Stimulated activated CD8-positive, alpha-beta memory T cell treated with anti-CD3 and anti-CD28 coated beads, Interleukin-15, amount 100 ng/mL, for 24 hours (primary cell): Measurements from ENCODE around the gene NANP.

Experiments used
- DNase-seq: peaks from one replicate; pipeline ENCODE4 v3.0.0-alpha.2; 2020; ENCODE audit warnings: low read depth

NANP gene

DNA sequence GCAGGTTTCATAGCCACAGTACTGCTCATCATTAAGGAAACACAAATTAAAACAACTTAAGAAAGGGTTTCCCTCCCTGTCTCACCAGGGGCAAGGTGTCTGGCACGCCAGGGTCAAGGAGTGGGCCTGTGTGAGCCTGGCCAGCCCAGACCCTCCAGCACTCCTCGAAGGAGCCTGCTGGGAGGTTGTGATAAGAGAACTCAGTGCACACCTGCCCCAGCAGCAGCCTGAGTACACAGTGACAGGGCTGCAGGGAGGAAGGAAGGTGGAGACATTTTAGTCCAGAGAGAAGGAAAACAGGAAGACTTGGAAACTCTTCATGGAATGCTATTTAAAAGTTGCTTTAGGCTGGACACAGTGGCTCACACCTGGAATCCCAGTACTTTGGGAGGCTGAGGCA is 52.6 kb downstream of the NANP start:
- no peak for DNase-seq

DNA sequence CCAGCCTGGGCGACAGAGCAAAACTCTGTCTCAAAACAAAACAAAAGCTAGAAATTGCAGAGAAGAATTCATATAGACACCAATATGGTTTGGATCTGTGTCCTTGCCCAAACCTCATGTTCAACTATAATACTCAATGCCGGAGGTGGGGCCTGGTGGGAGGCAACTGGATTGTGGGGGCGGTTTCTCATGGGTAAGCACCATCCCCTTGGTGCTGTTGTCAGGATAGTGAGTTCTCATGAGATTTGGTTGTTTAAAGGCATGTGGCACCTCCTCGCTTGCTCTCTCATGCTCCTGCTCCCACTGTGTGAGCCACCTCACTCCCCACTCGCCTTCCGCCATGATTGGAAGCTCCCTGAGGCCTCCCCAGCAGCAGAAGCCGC is 53.7 kb downstream of the NANP start:
- no peak for DNase-seq

GRCh38 chr20:25567286-25567685 is 56.5 kb downstream of the NANP start:
- no peak for DNase-seq

GRCh38 chr20:25566821-25567220 is 57.0 kb downstream of the NANP start:
- DNase-seq, result no peak

GRCh38 chr20:25565578-25566157 is 58.1 kb downstream of the NANP start:
- no peak for DNase-seq

DNA sequence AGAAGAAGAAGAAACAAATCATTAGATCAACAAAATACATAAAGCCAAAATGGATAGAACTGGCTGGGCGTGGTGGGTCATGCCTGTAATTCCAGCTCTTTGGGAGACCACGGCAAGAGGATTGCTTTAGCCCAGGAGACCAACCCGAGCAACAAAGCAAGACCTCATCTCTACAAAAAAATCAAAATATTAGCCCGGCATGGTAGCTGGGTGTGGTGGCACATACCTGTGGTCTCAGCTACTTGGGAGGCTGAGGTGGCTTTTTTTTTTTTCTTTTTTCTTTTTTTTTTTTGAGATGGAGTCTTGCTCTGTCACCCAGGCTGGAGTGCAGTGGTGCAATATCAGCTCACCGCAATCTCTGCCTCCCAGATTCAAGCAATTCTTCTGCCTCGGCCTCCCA is 59.9 kb downstream of the NANP start:
- DNase-seq, result no peak

DNA sequence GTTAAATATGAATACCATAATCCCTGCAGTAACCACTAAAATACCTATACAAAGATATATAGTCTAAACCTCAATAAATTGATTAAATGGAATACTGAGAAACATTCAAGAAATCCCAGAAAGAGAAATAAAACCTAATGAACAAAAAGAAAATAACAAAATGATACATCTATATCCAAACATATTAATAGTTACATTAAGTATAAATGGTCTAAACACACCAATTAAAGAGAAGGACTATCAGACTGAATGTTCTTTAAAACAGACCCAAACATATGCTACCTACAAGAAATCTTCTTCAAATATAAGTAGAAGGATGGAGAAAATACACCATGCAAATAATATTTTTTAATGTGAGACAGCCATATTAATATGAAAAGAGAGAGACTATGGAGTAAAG is 60.5 kb downstream of the NANP start:
- DNase-seq, result no peak
